Measurements from ENCODE around the gene DENND4A. TPM values are rescaled to one million over a fixed set of nuclear protein-coding genes. Genes with fewer than 3 reads are reported as not detected.

Gene DENND4A
- total RNA-seq, 1 donor, result 37.6 TPM

DNA sequence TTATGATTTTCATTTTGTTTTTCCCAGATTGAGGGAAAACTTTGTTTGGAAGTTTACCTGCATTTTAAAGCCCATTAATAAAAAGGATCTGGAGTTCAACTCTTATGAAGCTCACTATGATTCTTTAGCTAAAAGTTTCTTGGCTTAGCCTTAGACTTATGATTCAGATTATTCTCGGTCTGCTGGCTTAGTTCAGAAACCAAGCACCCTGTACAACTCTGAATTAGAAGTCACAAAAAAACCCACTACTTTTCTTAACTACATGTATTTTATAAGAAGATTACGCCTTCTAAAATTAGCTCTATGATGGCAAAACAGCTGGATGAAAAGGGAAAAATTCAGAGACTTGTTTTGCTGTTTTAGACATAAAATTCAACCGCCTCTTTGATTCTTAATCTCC, 14.3 kb upstream of the DENND4A start:
- H3K4me3 ChIP-seq (ENCODE audit: low read depth, low read length), result no peak overlapping the region
- TF ChIP-seq, protein P1, sequence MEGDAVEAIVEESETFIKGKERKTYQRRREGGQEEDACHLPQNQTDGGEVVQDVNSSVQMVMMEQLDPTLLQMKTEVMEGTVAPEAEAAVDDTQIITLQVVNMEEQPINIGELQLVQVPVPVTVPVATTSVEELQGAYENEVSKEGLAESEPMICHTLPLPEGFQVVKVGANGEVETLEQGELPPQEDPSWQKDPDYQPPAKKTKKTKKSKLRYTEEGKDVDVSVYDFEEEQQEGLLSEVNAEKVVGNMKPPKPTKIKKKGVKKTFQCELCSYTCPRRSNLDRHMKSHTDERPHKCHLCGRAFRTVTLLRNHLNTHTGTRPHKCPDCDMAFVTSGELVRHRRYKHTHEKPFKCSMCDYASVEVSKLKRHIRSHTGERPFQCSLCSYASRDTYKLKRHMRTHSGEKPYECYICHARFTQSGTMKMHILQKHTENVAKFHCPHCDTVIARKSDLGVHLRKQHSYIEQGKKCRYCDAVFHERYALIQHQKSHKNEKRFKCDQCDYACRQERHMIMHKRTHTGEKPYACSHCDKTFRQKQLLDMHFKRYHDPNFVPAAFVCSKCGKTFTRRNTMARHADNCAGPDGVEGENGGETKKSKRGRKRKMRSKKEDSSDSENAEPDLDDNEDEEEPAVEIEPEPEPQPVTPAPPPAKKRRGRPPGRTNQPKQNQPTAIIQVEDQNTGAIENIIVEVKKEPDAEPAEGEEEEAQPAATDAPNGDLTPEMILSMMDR (IDR thresholded peaks at IDR 0.05; ENCODE audit: insufficient read depth, low read depth, low read length), result no peak
- no peak for DNase-seq (ENCODE audit: low read depth)

DNA sequence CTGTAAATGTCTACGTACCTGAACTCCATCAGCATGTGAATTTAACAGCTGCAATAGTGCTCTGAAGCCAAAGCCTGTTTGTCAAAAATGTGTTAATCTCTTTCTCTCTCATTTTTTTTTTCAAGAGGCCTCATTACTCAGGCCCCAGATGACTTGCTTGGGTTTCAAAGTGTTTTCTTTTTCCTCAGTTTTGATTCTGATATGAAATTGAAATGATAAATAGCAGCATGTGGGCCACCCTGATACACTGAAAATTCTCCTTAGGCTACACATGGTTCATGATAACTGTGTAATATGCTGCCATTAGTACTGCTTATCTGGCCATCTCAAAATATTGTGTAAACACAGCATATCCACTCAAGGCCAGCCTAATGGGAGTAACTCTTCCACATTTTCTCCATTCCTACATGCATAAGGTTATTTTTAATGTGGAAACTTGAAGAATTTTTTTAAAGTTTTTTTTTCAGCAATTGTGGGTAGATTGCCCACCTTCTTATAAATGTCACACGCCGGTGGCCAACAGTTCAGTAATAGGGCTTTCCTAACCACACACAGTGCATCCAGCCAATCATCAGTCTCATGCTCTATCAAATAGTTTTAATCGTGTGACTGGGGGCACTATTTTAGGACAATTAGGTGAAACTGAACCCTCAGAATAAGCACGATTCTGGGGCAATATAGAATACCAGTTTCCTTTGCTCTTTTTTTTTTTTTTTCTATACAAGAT, 13.1 kb upstream of the DENND4A start:
- no peak overlapping the region for H3K4me3 ChIP-seq (ENCODE audit: low read depth, low read length)
- DNase-seq (ENCODE audit: low read depth), result peak; percentile 51
- TF ChIP-seq, protein P1 (IDR thresholded peaks at IDR 0.05; ENCODE audit: insufficient read depth, low read depth, low read length), result no peak

DNA sequence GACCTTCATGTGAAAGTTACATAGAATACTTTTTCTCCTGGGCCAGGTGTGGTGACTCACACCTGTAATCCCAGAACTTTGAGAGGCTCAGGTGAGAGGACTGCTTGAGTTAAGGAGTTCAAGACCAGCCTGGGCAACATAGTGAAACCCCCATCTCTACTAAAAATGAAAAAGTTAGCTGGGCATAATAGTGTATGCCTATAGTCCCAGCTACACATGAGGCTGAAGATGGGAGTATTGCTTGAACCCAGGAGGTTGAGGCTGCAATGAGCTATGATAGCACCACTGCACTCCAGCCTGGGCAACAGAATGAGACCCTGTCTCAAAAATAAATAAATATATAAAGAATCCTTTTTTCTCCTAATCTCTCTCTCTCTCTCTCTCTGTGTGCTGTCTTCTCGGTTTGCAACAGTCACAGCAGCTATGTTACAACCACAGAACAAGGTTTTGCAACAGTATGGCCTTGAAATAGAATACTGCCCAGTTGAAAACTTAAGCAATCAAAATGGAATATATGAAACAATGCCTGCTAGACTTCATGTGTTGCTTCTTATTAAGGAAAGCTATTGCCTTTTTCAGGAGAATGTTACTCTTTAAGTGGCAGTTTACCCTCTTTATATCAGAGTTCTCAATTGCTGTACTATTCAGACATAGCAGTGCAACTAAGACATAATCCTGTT, 12.3 kb upstream of the DENND4A start:
- no peak overlapping the region for H3K4me3 ChIP-seq (ENCODE audit: low read depth, low read length)
- TF ChIP-seq, protein P1 (IDR thresholded peaks at IDR 0.05; ENCODE audit: insufficient read depth, low read depth, low read length), result no peak
- peak; percentile 79 for DNase-seq (ENCODE audit: low read depth)

DNA sequence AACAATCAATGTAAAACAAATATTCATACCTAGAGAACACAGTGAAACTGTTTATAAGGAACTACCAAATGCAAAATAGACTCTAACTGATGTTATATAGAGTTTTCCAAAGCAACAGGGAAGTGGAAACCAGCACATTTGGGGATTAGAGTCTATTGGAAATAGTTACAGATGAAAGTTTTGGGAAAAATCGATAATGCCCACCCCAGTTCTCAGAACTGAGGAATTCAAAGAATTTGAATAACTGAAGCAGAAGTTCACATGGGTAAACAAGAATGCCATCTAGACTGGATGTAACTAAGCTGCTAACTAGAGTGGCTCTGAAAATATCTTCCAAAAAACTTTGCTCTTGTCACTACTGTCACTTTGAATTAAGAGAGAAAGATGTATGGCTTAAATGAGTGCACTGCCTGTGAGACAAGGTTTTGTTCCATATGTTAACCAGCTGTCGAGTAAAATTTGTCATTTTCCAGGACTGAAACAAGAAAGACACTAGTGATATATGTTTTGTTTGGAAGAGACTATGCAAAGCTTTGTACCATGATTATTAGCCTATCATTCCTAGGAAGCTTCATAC, 9.2 kb upstream of the DENND4A start:
- no peak for DNase-seq (ENCODE audit: low read depth)
- TF ChIP-seq, protein P1 (IDR thresholded peaks at IDR 0.05; ENCODE audit: insufficient read depth, low read depth, low read length), result no peak

DNA sequence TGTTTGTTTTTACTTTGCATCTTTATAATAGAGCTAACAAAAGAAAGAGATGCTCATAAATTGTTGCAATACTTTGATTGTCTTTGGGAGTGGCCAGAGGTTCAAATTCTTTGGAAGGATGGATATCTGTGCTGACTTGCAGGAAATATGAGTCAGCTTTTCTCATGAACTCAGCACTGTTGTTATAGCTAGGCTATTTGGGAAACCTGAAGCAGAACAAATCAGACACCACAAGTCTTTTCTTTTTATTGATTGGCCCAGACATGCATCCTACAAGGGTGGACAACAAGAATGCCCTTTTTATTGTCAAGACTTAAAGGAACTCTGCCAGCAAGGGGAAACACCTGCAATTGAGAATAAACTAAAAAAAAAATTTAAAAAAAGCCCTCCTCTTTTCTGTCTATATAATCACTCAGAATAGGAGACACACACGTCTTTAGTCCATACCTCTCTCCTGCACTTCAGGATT, 4.6 kb upstream of the DENND4A start:
- TF ChIP-seq, protein P1 (IDR thresholded peaks at IDR 0.05; ENCODE audit: insufficient read depth, low read depth, low read length), result no peak
- no peak overlapping the region for H3K4me3 ChIP-seq (ENCODE audit: low read depth, low read length)
- DNase-seq (ENCODE audit: low read depth), result peak; percentile 57

More for the DNA sequence above, 9.2 kb upstream of the DENND4A start:
- no peak overlapping the region for H3K4me3 ChIP-seq (ENCODE audit: low read depth, low read length)

DNA sequence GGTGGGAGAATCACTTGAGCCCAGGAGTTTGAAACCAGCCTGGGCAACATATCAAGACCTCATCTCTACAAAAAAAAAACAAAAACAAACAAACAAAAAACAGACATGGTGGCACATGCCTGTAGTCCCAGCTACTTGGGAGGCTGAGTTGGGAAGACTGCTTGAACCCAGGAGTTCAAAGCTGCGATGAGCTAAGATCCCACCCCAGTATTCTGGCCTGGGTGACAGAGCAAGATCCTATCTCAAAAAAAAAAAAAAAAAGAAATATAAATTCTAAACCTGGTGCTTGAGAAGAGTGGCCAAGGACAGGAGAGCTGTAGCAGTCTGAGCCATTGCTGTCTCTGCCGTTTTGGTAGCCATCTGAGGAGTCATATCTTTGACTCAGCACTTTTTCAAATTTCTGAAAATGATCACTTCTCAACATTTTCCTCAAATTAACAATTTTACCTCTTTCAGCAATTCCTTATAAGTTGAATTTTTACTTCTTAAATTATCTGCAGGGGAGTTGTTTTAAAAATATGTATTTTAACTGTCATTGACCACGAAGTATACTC, 3.6 kb upstream of the DENND4A start:
- TF ChIP-seq, protein P1 (IDR thresholded peaks at IDR 0.05; ENCODE audit: insufficient read depth, low read depth, low read length), result no peak
- DNase-seq (ENCODE audit: low read depth), result no peak
- no peak overlapping the region for H3K4me3 ChIP-seq (ENCODE audit: low read depth, low read length)
